ENCODE results near the gene MAP3K1. TPM values are rescaled to one million over a fixed set of nuclear protein-coding genes. Genes with fewer than 3 reads are reported as not detected.

The MAP3K1 gene
- total RNA-seq, 1 donor from 2014 or later = 27.5 TPM

- TF ChIP-seq, protein P1, sequence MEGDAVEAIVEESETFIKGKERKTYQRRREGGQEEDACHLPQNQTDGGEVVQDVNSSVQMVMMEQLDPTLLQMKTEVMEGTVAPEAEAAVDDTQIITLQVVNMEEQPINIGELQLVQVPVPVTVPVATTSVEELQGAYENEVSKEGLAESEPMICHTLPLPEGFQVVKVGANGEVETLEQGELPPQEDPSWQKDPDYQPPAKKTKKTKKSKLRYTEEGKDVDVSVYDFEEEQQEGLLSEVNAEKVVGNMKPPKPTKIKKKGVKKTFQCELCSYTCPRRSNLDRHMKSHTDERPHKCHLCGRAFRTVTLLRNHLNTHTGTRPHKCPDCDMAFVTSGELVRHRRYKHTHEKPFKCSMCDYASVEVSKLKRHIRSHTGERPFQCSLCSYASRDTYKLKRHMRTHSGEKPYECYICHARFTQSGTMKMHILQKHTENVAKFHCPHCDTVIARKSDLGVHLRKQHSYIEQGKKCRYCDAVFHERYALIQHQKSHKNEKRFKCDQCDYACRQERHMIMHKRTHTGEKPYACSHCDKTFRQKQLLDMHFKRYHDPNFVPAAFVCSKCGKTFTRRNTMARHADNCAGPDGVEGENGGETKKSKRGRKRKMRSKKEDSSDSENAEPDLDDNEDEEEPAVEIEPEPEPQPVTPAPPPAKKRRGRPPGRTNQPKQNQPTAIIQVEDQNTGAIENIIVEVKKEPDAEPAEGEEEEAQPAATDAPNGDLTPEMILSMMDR (IDR thresholded peaks at IDR 0.05; ENCODE audit: unreplicated experiment) = no peak
- no peak overlapping the region for H3K27ac Mint-ChIP-seq (ENCODE audit: unreplicated experiment)
These were observed 14.1 kb upstream of the MAP3K1 start for GRCh38 chr5:56801256-56801655.

GRCh38 chr5:56802205-56802604 lies 13.1 kb upstream of the MAP3K1 start:
- Mint-ChIP-seq H3K36me3 (ENCODE audit: low read depth, unreplicated experiment) (no peaks in the 10 kb centered on the region), H3K4me3 (ENCODE audit: unreplicated experiment) (no peak overlapping the region), H3K4me1 (ENCODE audit: unreplicated experiment) (no peaks in the 10 kb centered on the region), H3K27ac (ENCODE audit: unreplicated experiment) (no peak overlapping the region), H3K9me3 (ENCODE audit: unreplicated experiment) (no peaks in the 10 kb centered on the region), H3K27me3 (ENCODE audit: unreplicated experiment) (peaks cover 2% of the 10 kb centered on the region)
- TF ChIP-seq, protein P1 (IDR thresholded peaks at IDR 0.05; ENCODE audit: unreplicated experiment) = no peak
- DNase-seq (ENCODE audit: low spot score) = no peak

More at GRCh38 chr5:56801256-56801655, 14.1 kb upstream of the MAP3K1 start:
- peaks cover 4% of the 10 kb centered on the region for H3K27me3 Mint-ChIP-seq (ENCODE audit: unreplicated experiment)
- no peak overlapping the region for H3K4me3 Mint-ChIP-seq (ENCODE audit: unreplicated experiment)
- DNase-seq (ENCODE audit: low spot score) = no peak
- no peaks in the 10 kb centered on the region for H3K36me3 Mint-ChIP-seq (ENCODE audit: low read depth, unreplicated experiment)
- H3K9me3 Mint-ChIP-seq (ENCODE audit: unreplicated experiment) = no peaks in the 10 kb centered on the region
- no peaks in the 10 kb centered on the region for H3K4me1 Mint-ChIP-seq (ENCODE audit: unreplicated experiment)

GRCh38 chr5:56803025-56803424 lies 12.3 kb upstream of the MAP3K1 start:
- Mint-ChIP-seq H3K4me3 (ENCODE audit: unreplicated experiment) (no peak overlapping the region), H3K4me1 (ENCODE audit: unreplicated experiment) (no peaks in the 10 kb centered on the region), H3K27me3 (ENCODE audit: unreplicated experiment) (peaks cover 2% of the 10 kb centered on the region), H3K27ac (ENCODE audit: unreplicated experiment) (no peak overlapping the region), H3K9me3 (ENCODE audit: unreplicated experiment) (no peaks in the 10 kb centered on the region), H3K36me3 (ENCODE audit: low read depth, unreplicated experiment) (no peaks in the 10 kb centered on the region)
- DNase-seq (ENCODE audit: low spot score) = no peak
- TF ChIP-seq, protein P1 (IDR thresholded peaks at IDR 0.05; ENCODE audit: unreplicated experiment) = no peak

DNA sequence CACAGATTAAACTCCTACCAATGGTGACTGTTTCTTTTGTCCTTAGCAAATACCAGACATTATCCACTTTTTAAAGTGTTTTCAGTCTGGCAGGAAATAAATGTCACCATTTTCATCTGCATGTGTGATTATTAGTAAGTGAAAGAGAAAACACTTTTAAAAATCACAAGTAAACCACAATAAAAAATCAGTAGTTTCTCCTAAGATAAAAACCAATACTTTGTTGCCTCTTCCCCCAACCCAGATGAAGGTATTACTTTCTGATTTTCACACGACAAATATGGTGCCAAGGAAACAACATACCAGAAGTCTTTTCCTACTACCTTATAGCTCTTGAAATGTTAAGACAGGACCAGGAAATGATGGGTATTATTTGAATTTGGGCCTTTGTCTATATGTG lies 11.5 kb upstream of the MAP3K1 start:
- H3K4me1 Mint-ChIP-seq (ENCODE audit: unreplicated experiment) = no peaks in the 10 kb centered on the region
- no peak for DNase-seq (ENCODE audit: low spot score)
- H3K27me3 Mint-ChIP-seq (ENCODE audit: unreplicated experiment) = peaks cover 2% of the 10 kb centered on the region
- H3K9me3 Mint-ChIP-seq (ENCODE audit: unreplicated experiment) = no peaks in the 10 kb centered on the region
- no peak overlapping the region for H3K27ac Mint-ChIP-seq (ENCODE audit: unreplicated experiment)
- H3K4me3 Mint-ChIP-seq (ENCODE audit: unreplicated experiment) = no peak overlapping the region
- no peaks in the 10 kb centered on the region for H3K36me3 Mint-ChIP-seq (ENCODE audit: low read depth, unreplicated experiment)
- TF ChIP-seq, protein P1 (IDR thresholded peaks at IDR 0.05; ENCODE audit: unreplicated experiment) = no peak

DNA sequence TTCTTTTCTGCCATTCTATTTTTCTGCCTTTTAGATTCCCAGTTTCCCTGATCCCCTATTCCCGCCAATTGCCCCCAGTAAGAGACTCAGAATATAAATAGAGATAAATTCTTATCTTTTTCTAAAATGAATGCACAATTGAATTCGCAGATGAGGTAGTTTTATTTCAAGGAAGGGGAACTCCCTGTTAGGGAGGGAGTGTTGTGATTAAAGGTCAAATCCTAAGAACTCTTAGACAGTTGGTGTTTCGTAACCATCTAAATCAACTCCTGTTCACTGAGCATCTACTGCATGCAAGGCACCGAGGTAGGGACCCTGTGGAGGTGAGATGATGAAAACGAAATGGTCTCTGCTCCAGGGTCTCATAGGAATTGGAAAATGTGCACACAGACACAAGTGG lies 7.7 kb upstream of the MAP3K1 start:
- no peak overlapping the region for H3K27ac Mint-ChIP-seq (ENCODE audit: unreplicated experiment)
- no peaks in the 10 kb centered on the region for H3K27me3 Mint-ChIP-seq (ENCODE audit: unreplicated experiment)
- H3K36me3 Mint-ChIP-seq (ENCODE audit: low read depth, unreplicated experiment) = no peaks in the 10 kb centered on the region
- TF ChIP-seq, protein P1 (IDR thresholded peaks at IDR 0.05; ENCODE audit: unreplicated experiment) = no peak
- H3K4me1 Mint-ChIP-seq (ENCODE audit: unreplicated experiment) = peaks cover 6% of the 10 kb centered on the region
- H3K4me3 Mint-ChIP-seq (ENCODE audit: unreplicated experiment) = no peak overlapping the region
- no peak for DNase-seq (ENCODE audit: low spot score)
- no peaks in the 10 kb centered on the region for H3K9me3 Mint-ChIP-seq (ENCODE audit: unreplicated experiment)

Data from endothelial cell (in vitro differentiated cells).